Epidermal melanocyte (primary cell): ENCODE data around the gene CFAP97D1.

ENCODE experiments used
- DNase-seq: peaks from one replicate; pipeline ENCODE4 v3.0.0; 2011; ENCODE audit warnings: low spot score; ENCODE audit not compliant: insufficient read length

CFAP97D1 gene

DNA sequence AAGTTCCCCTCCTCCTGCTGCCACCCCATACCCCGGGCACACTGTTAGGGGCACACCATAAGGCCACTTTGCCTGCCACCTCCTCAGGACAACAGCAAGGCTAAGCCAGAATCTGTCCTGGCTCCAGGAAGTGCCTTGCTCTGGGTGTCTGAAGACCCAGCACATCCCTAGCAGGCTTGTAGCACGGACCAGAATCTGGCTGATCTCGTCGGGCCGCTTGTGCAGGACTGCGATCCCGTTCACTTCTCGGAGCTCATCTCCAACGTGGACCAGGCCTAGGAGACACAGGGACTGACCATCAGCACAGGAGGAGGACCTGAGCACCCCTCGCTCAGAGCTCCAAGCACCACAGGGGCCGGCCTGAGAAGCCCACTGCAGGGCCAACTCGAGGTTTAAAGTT is 45.3 kb downstream of the CFAP97D1 start:
- DNase-seq, result no peak

- DNase-seq, result no peak
Observed at GRCh38 chr17:43826206-43826605, 46.0 kb downstream of the CFAP97D1 start.

DNA sequence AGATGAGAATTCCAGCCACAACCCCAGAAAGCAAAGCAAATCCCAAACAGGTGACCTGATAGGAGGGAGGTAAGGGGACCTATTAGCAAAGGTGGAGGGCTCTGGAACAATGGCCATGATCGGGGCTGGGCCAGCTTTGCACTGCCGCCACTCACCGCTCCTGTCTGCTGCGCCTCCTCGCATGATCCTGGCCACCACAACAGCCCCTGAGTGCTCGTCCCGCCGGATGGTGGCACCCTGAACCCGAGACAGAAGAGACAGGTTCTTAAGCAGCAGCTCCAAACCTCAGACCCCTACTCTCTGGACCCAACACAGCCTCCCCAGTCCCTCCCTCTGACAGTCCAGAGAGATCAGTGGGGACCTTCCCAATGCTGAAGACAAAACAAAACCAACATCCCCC is 47.4 kb downstream of the CFAP97D1 start:
- DNase-seq, result no peak

DNA sequence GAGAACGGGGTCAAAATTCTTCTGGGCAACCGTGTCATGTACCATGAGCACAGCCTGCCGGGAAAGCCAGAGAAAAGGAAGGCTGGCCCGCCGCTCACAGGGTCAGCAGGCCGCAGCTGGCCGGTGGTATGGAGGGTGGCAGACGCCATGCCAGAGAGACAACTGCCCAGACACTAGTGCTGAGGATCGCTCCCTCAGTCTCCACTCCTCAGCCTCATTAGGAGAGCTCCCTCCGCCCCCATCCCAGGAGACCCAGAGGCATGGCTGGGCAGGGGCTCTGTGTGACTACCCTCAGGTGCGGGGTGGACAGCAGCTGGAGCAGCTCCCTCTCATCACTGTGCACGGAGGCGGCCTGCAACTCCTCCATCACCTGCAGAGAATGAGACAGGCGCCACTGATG is 49.5 kb downstream of the CFAP97D1 start:
- DNase-seq, result peak; percentile 6

DNA sequence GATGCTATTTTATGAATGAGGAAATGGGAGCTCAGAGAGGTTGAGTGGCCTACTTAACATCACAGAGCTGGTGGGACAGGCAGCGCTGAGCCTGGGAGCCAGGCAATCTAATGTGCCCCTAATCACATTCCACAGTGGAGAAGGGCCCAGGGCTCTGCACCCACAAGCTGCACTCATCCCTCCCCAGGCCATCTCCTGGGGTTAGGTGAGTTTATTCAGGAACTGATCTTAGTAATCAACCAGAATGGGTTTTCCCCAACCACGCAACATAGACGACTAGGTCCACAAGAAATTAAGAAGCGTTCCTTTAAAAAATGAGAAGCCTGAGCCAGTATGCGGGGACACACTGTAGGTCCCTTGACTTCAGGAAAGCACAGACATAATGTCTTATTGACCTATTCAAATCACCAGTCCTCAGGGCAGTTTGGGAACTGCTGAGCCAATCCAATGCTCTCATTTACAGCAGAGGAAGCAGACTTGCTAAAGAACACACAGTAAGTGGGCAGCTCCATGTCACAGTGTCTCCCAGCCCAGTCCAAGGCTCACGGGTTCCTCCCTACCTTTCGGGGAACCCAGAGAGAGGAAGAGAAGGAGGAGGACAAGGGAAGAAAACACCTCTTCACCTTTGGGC is 50.4 kb downstream of the CFAP97D1 start:
- no peak for DNase-seq

GRCh38 chr17:43831633-43832032 is 51.4 kb downstream of the CFAP97D1 start:
- no peak for DNase-seq

DNA sequence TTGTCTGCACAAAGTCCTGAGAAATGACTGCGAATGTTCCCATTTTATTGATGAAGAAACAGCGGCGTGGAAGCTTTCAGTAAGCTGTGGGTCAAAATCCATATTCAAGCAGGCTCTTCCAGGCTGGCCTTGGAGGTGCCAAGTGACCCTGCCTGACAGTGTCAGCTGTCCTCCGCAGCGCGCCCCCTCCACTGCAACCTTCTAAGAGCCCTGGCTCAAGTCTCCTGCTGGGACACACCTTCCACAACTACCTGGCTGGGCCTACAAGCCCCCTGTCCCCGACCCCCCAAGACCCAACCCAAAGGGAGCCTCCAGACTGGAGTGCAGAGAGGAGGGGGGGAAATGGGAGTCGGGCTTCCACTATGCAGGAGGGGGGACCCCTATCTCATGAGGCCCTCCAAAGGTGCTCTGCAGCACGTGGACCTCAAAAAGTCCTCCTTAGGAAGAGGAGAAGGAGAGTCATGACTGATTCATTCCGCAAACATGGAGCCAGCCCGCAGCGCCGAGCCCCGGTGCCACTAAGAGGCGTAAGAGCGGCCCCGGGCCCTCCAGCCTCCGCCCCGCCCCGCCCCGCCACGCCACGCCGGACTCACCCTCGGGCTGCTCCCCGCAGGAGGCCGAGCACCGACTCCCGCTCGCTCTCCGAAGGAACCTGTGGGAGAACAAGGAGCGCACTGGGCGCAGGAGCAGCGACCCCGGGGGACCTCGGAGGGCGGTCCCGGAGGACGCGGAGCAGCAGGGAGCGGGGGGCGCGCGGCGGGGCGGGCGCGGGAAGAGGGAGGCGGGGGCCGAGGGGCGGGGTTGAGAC is 52.1 kb downstream of the CFAP97D1 start:
- DNase-seq, result peak; percentile 59

DNA sequence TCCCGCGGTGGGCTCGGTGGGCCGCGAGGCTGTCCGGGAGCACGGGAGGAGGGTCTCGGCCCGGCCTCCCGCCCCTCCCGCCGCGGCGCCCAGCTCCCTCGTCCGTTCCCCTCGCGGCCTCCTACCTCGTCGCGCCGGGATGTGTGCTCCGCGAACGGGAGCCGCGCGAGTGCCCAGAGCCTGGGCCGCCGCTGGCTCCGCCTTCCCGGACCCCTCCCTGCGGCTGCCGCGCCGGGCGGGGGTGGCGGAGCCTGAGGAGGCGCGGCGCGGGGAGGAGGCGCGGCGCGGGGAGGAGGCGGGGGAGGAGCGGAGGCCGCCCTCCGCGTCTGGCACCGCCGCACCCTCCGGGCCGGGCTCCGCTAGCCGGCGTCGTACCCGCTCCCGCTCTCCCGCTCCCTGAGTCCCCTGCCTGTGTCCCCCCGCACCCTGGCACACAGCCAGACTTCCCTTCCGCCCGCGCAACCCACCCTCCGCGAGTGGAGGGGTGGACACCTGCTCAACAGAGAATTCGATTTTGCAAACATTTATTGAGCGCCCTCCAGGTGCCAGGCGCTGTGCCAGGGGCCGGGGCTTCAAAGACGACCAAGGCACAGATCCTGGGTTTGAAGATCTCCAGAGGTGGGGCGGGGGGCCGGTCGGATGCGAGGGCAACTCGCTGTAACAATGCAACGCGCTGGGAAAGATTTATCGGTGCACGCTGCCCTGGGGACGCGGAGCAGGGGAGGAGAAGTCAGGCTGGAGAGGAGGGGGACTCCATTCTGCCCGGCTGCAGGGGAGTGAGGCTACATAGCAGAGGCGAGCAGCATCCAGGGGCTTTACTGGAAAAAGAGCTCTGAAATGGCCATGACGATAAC is 53.0 kb downstream of the CFAP97D1 start, which contains the start of gene MPP3:
MPP3 (minus strand) TSS at position 171 of the 854 bp plus-strand sequence. CDS start 1,240 bp downstream, outside the sequence.
- DNase-seq, result peak; percentile 87

DNA sequence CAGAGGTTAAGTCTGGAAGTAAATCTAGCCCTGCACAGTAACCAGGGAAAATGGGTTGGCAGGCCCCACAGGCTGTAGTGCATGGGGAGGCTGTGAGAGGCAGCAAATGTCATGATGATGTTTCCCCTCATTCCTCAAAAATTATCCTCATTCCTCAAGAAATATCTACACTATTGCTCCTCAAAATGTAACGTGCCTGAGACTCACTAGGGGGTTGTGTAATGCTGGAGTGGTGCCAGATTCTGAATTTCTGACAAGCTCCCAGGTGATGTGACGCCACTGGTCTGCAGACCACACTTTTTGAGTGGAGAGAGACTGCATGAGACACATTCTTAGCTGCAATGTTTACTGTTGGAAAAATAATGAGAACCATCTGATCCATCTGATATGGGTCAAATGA is 53.9 kb downstream of the CFAP97D1 start:
- no peak for DNase-seq
